Inferior parietal cortex (tissue), 1 donor: ENCODE results near the gene PLXNA4.
"Not testable (repeated sequence)": the region's sequence is repeated elsewhere in the genome, so short reads cannot be mapped to it uniquely, and the experiment has no call there.

Experiments
- DNase-seq: peaks from one replicate; pipeline ENCODE4 v3.0.0-alpha.2; 2016; ENCODE audit errors: extremely low spot score

Gene PLXNA4

DNA sequence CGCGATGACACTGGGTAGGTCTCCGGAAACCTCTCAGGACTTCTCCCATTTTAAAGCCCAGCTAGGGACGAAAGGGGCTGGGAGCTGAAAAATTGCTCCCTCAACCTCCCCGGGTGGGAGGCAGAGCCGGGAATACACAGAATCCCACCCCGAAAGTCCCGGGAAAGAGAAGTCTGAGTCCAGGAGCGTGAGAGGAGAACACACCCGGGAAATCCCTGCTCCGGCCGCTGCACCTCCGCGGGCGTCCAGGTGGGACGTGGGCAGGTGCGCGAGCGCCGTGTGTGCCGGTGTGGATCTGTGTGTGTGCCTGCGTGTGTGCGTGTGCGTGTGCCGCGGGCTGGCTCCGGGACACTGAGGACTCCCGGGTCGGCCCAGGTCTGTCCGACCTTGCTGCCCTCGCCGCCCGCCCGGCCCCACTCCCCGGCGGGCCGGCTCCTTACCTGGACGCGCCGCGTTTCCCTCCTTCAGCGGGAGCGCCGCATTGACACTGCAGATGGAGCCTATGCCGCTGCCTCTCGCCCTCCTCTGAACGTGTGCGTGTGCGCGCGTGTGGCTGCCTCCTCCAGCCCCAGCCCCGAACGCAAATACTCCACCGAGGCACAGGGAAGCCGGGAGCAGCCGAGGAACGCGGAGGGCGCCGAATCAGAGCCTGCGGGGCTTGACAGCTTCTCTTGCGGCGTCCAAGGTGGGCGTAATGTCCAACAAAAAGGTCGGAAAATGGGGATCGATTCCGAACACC is at the start of gene PLXNA4:
TSS of gene PLXNA4 (minus strand) at position 489 of the 739 bp plus-strand sequence. CDS start 67,777 bp downstream, outside the sequence.
- DNase-seq, result no peak

- no peak for DNase-seq
Measured at GRCh38 chr7:132625651-132626050, 49.4 kb upstream of the PLXNA4 start.

GRCh38 chr7:132622081-132622480 is 45.8 kb upstream of the PLXNA4 start:
- no peak for DNase-seq

DNA sequence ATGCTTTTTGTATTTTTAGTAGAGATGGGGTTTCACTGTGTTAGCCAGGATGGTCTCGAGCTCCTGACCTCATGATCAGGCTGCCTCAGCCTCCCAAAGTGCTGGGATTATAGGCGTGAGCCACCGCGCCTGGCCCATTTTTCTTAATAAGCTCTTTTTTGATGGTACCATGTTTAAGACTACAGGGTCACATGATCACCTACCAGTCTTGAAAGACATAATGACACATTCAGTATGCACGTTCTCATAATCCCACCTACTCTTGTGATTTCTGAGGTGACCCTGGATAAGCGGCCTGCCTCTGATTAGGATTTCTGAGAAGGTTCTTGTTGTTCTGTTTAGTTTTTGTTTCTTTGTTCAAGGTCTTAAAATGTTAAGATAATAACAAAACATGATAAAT is 43.7 kb upstream of the PLXNA4 start:
- no peak for DNase-seq

DNA sequence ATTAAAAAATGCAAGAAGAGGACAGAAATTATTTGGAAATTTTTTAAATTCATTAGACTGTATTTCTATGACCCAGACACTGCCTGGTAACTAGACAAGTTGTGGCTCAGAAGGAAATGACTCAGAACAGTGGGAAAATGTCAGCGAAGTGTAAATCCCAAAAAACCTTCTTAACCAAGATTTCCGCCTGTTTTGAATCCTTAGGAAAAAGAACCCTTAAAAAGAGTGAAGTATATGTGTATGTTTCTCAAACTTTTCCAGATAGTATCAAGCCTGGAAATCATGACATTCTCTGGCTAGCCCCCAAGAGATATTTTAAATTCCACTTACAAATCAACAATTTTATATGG is 42.7 kb upstream of the PLXNA4 start:
- no peak for DNase-seq

DNA sequence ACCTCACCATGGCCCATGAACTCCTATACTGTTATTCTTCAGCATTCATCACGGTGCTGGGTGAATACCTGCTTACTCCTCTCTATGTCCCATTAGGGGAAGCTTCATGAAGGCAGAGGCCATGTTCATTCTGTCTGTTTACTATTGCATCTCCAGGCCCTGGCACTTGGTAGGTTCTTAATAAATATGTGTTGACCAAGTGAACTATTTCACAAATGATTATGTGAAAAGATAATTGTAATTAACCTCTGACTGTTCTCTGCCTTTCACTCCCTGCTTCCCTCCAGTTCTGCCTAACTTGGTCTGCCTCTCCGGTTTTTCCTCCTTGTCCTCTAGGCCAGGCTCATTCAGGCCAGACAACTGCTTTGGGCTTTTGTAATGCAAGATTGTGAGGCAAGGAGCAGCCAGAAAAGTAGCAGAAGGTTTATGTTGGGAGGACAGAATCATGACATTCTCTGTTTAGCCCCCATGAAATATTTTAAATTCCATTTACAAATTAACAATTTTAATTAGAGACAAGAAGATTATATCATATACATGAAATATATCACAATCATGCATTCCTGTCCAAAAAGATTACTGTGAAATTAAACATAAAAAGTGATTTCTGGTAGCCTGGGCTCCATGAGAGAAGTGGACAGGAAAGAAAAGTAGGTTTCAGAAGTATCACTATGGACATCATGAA is 42.1 kb upstream of the PLXNA4 start:
- no peak for DNase-seq

DNA sequence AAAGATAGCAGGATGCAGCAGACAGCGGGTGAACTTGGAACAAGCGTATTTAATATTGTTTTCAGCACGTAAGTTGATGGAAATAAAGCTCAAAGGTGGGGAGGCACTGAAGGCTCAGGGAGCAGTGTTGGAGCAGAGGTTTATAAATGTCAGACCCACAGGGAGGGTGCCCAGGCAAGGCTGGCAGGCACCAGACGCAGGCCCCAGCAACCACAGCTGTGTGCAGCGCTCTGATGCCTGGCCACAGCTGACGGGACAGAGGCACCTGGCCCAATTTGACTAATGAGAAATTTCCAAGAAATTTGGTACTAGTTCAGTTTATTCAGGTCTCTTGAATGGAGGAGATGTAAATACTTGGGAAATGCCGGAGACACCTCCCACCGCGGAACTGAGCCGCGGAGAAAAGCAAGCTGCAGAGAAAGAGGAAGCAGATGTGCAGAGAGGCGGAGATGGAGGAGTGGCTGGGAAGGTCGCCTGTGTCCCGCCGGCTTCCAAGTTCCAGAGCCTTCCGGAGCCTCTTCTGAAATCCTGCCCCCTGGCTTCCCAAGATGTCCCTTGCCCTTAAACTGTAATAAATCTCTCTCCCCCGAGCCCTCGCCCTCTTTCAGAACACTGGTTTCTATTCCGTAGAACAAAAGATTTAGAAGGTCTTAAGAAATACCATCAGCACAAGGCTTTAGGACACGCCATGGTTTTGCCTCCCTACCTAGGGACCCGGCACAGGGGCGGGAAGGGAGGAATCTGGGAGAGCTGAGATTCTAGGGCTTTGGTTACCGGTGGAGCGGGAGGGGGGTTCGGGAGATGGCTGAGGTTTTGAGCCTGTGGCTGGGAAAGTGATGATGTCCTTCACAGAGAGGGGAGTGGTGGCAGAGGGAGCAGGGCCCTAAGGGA is 38.4 kb upstream of the PLXNA4 start:
- DNase-seq, result no peak

- no peak for DNase-seq
Measured at GRCh38 chr7:132613737-132614136, 37.5 kb upstream of the PLXNA4 start.

GRCh38 chr7:132610995-132611394 is 34.7 kb upstream of the PLXNA4 start:
- peak; percentile 50 for DNase-seq

DNA sequence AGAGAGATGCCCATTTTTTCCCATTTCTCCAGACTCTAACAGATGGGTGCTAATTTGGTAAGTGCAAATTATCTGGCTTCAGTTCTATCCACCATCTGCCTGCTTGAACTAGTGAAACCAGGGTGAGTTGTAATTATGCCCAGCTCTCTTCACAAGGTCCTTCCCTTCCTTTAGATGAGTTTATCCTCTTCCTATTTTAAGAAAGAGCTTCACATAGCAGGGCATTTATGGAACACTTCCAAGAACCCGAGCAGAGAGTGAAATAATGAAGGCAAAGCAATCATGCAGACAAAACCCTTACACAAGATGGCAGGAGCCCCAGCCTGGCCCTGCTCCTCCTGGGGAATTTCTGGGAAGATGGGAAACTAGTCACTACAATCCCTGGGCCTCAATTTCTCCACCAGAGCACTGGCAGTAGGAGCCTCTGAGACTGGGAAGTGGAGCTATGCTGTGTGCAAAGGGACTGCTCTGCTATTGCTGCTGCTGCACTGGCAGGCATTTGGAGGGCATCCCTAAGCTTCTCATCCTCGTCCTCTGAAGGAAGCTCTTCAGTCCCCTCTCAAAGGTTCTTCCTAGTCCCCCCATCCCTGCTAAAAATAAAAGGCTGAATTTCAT is 33.7 kb upstream of the PLXNA4 start:
- DNase-seq, result peak; percentile 40

- no peak for DNase-seq
Measured at GRCh38 chr7:132609222-132609621, 33.0 kb upstream of the PLXNA4 start.

DNA sequence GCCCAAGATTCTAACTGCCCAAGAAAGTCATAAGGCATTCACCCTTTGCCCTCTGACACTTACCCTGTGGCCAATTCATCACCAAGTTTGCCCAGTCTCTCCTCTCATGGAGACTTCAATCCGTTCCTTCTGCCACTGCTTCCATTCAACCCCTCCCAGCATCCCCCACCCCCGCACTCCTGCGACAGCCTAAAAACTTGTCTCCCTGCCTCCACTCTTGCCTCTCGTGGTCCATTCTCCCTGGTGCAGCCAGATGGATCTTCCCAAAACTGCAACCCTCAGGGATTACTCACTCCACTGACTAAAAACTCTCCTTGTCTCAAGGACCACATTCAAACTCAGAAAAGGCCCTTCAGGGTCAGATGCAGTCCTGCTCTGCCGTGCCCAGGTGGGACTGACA is 32.3 kb upstream of the PLXNA4 start:
- no peak for DNase-seq

DNA sequence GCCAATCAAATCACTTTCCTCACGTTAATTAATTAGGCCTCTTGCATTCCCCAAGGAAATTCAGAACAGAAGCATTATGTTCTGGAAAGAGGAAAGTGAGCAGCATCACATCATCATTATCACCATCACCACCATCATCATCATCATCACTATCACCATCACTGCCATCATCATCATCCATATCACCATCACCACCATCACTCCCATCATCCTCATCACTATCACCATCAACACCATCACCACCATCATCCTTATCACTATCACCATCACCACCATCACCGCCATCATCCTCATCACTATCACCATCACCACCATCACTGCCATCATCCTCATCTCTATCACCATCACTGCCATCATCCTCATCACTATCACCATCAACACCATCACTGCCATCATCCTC is 31.4 kb upstream of the PLXNA4 start:
- DNase-seq, result no peak

- no peak for DNase-seq
Measured at GRCh38 chr7:132604121-132604520, 27.9 kb upstream of the PLXNA4 start.

DNA sequence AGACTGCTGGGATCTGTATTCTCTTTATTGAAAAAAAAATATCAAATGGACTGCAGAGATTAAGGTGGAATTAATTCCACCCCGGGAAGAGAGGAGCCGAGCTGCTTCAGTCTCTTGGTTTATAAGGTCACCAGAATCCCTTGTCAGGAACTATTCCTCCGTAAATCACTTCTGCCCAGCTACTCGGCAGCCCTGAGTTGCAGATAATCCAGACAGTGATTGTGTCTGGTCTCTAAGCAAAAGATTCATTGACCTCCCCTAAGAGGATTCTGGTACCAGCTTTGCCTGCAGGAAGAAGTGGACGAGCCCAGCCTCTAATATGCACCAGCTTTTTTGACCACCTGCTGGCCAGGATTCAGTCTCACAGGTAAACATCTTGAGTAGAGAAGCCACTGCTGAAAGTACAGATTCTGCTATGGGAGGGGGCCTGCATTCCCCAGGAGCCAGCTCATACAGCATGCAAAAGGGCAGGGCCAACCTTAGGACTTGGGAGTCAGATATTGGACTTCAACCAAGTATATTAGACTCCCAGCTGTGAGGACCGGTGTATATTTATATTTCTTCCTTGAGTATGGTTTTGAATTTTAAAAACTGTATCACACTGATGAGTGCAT is 27.1 kb upstream of the PLXNA4 start:
- no peak for DNase-seq

DNA sequence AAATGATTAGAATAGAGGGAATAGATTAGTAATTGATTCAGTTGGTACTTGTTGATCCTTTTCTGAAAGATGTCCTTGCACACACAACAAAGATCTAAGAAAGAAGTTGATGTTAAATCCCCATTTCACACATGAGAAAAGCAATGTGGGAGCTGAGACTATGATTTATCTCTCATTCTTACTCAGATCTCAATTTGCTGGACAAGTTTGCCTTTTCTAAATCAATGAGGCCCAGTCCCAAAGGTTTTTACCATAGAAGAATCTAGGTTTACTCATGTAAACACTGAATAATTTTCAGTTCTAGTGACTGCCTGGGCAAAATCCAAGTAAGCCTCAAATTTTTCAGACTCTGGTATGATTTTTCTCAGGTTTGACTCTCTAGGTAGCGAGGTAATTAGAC is 25.5 kb upstream of the PLXNA4 start:
- DNase-seq, result no peak

GRCh38 chr7:132596588-132596987 is 20.3 kb upstream of the PLXNA4 start:
- no peak for DNase-seq

GRCh38 chr7:132594741-132595140 is 18.5 kb upstream of the PLXNA4 start:
- not testable (repeated sequence) for DNase-seq

DNA sequence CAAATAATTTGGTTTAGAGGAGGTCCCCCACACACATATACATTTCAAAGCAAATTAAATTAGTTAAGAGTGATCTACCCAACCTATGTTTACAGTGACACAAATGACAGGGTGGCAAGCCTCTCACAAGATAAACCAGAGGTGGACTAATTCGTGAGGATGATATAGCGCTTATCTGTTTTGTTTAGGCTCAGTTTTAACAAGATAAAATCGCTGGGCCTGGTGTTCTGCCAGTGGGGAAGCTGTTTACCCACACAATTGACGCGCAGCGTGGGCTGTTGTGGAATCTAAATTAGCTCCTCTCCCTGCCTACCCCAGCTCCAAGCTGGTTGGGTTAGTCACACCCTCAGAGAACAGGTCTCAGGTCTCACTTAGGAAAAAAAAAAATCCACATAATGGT is 16.7 kb upstream of the PLXNA4 start:
- DNase-seq, result no peak

DNA sequence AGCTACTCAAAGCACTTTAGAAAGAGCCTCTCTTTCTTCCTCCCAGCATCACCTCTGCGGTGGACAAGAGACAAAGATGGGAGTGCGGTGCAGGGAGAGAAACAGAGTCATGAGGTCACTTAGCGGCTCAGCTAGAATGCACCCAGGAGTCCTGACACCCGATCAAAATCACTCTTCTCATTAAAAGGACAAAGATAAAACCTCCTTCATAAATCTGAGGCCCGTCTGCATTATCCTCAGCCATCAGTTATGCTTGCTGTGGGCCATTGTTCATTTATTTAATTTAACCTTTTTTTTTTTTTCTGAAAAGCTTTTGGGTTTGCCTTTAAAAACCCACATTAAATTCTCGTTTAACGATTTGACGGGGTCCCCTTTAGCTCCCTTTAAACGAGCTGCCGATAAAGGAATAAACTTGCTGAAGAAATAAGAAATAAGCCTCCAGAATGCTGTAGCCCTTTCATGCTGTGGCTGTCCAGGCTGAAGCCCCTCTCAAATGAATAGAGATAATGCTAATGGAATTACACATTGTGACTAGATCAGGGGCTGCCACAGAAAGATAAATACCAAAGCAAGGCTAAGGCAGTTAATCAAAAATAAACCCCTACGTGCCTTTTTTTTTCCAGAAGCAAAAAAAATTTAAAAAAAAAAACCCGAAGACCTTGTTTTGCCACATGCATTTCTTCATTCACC is 16.1 kb upstream of the PLXNA4 start:
- DNase-seq, result no peak

GRCh38 chr7:132590162-132590561 is 13.9 kb upstream of the PLXNA4 start:
- DNase-seq, result no peak
